Measurements from ENCODE around the gene SLC35G3. TPM values are rescaled to one million over a fixed set of nuclear protein-coding genes. Genes with fewer than 3 reads are reported as not detected.
"Not testable (repeated sequence)": the region's sequence is repeated elsewhere in the genome, so short reads cannot be mapped to it uniquely, and the experiment has no call there.

The SLC35G3 gene
- total and polyA plus RNA-seq, 2 of the 13 experiments (the other 11 are each of a cell fraction or from before 2014, with no cell fraction given) = not detected

DNA sequence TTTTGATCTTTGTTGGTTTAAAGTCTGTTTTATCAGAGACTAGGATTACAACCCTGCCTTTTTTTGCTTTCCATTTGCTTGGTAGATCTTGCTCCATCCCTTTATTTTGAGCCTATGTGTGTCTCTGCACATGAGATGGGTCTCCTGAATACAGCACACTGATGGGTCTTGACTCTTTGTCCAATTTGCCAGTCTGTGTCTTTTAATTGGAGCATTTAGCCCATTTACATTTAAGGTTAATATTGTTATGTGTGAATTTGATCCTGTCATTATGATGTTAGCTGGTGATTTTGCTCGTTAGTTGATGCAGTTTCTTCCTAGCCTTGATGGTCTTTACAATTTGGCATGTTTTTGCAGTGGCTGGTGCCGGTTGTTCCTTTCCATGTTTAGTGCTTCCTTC lies 8.4 kb upstream of the SLC35G3 start:
- H3K4me3 ChIP-seq (replicated peaks in 1 of 3; ENCODE audit: insufficient read depth in 1 of 3, low read depth in 2 of 3, low read length in 3 of 3); H2AFZ ChIP-seq (ENCODE audit: low read length); H3K27me3 ChIP-seq (ENCODE audit: control insufficient read depth in 1 of 2, insufficient read depth in 2 of 2, low read length in 2 of 2); H3K4me2 ChIP-seq (ENCODE audit: low read depth, low read length); DNase-seq (ENCODE audit: low spot score); H3K27ac ChIP-seq (ENCODE audit: extremely low read length, insufficient read depth, low read length); in situ Hi-C loops (cut with HindIII; ENCODE audit: extremely low pct_ligation_motif_present, low pct_unique_long_range_greater_than_20kb); BruUV-seq (replicated peaks); CTCF ChIA-PET (ENCODE audit: low intra/inter-chr PET ratio, low total read pairs); H4K20me1 ChIP-seq (ENCODE audit: insufficient read depth, low read length); H3K79me2 ChIP-seq (ENCODE audit: insufficient read depth, low read length); H3K36me3 ChIP-seq (replicated peaks in 1 of 2; ENCODE audit: control insufficient read depth in 1 of 2, insufficient read depth in 2 of 2, low read length in 2 of 2); H3K9me3 ChIP-seq (ENCODE audit: low read length); FAIRE-seq; intact Hi-C loops (cut with micrococcal nuclease; ENCODE audit: unreplicated experiment); ATAC-seq; POLR2A ChIA-PET; H3K9ac ChIP-seq (ENCODE audit: insufficient read depth, low read depth, low read length); H3K4me1 ChIP-seq (ENCODE audit: insufficient read depth, low read length): not testable (repeated sequence)
- 0% methylated on average over 2 of the region's 2 CpGs for WGBS (ENCODE audit: low lambda C conversion rate)

DNA sequence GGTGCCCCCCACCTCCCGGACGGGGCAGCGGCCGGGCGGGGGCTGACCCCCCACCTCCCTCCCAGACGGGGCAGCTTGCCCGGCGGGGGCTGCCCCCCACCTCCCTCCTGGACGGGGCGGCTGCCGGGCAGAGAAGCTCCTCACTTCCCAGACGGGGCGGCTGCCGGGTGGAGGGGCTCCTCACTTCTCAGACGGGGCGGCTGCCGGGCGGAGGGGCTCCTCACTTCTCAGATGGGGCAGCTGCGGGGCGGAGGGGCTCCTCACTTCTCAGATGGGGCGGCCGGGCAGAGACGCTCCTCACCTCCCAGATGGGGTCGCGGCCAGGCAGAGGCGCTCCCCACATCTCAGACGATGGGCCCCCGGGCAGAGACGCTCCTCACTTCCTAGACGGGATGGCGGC lies 869 bp upstream of the SLC35G3 start:
- DNase-seq (ENCODE audit: low spot score); H3K9me3 ChIP-seq (ENCODE audit: low read length); H3K4me1 ChIP-seq (ENCODE audit: insufficient read depth, low read length); H4K20me1 ChIP-seq (ENCODE audit: insufficient read depth, low read length); FAIRE-seq; POLR2A ChIA-PET; H3K36me3 ChIP-seq (replicated peaks in 1 of 2; ENCODE audit: control insufficient read depth in 1 of 2, insufficient read depth in 2 of 2, low read length in 2 of 2); in situ Hi-C loops (cut with HindIII; ENCODE audit: extremely low pct_ligation_motif_present, low pct_unique_long_range_greater_than_20kb); CTCF ChIA-PET (ENCODE audit: low intra/inter-chr PET ratio, low total read pairs); H3K27ac ChIP-seq (ENCODE audit: extremely low read length, insufficient read depth, low read length); H3K4me2 ChIP-seq (ENCODE audit: low read depth, low read length); H3K4me3 ChIP-seq (replicated peaks in 1 of 3; ENCODE audit: insufficient read depth in 1 of 3, low read depth in 2 of 3, low read length in 3 of 3); H2AFZ ChIP-seq (ENCODE audit: low read length); BruUV-seq (replicated peaks); ATAC-seq; H3K27me3 ChIP-seq (ENCODE audit: control insufficient read depth in 1 of 2, insufficient read depth in 2 of 2, low read length in 2 of 2); H3K9ac ChIP-seq (ENCODE audit: insufficient read depth, low read depth, low read length); intact Hi-C loops (cut with micrococcal nuclease; ENCODE audit: unreplicated experiment); H3K79me2 ChIP-seq (ENCODE audit: insufficient read depth, low read length): not testable (repeated sequence)
- 50% methylated on average over 8 of the region's 31 CpGs for WGBS (ENCODE audit: low lambda C conversion rate)

DNA sequence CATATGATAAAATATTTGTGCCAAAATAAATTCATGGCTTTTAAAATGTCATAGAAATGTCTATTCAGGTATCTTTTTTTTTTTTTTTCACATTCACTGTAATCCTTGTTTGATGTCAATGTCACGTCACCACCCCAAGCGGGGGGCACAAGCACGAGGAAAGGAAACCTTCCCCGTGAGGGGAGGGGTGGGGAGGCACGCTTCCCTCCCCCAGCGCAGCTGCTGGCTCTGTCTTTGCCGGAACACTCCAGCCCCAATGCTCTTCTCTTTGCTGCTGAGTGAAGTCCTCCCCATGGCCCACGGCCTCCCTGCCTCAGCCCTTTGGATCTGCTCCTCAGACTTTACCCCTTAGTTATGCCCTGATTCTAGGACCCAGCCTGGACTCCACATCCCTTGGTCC lies 1.5 kb downstream of the SLC35G3 start:
- H3K36me3 ChIP-seq (replicated peaks in 1 of 2; ENCODE audit: control insufficient read depth in 1 of 2, insufficient read depth in 2 of 2, low read length in 2 of 2) = no peaks in the 10 kb centered on the region
- TF ChIP-seq, protein P1, sequence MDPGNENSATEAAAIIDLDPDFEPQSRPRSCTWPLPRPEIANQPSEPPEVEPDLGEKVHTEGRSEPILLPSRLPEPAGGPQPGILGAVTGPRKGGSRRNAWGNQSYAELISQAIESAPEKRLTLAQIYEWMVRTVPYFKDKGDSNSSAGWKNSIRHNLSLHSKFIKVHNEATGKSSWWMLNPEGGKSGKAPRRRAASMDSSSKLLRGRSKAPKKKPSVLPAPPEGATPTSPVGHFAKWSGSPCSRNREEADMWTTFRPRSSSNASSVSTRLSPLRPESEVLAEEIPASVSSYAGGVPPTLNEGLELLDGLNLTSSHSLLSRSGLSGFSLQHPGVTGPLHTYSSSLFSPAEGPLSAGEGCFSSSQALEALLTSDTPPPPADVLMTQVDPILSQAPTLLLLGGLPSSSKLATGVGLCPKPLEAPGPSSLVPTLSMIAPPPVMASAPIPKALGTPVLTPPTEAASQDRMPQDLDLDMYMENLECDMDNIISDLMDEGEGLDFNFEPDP (CRISPR knock-in tag; conservative IDR thresholded peaks at IDR 0.05) = no peak
- TF ChIP-seq, protein P2, sequence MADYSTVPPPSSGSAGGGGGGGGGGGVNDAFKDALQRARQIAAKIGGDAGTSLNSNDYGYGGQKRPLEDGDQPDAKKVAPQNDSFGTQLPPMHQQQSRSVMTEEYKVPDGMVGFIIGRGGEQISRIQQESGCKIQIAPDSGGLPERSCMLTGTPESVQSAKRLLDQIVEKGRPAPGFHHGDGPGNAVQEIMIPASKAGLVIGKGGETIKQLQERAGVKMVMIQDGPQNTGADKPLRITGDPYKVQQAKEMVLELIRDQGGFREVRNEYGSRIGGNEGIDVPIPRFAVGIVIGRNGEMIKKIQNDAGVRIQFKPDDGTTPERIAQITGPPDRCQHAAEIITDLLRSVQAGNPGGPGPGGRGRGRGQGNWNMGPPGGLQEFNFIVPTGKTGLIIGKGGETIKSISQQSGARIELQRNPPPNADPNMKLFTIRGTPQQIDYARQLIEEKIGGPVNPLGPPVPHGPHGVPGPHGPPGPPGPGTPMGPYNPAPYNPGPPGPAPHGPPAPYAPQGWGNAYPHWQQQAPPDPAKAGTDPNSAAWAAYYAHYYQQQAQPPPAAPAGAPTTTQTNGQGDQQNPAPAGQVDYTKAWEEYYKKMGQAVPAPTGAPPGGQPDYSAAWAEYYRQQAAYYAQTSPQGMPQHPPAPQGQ (CRISPR knock-in tag; IDR thresholded peaks at IDR 0.05; ENCODE audit: borderline replicate concordance) = no peak
- TF ChIP-seq HNRNPH1 (optimal IDR thresholded peaks at IDR 0.05; ENCODE audit: low read depth, low read length) = no peak
- no peak for TF ChIP-seq HMG20A (CRISPR knock-in tag; IDR thresholded peaks at IDR 0.05; ENCODE audit: borderline replicate concordance)
- TF ChIP-seq, protein P3, sequence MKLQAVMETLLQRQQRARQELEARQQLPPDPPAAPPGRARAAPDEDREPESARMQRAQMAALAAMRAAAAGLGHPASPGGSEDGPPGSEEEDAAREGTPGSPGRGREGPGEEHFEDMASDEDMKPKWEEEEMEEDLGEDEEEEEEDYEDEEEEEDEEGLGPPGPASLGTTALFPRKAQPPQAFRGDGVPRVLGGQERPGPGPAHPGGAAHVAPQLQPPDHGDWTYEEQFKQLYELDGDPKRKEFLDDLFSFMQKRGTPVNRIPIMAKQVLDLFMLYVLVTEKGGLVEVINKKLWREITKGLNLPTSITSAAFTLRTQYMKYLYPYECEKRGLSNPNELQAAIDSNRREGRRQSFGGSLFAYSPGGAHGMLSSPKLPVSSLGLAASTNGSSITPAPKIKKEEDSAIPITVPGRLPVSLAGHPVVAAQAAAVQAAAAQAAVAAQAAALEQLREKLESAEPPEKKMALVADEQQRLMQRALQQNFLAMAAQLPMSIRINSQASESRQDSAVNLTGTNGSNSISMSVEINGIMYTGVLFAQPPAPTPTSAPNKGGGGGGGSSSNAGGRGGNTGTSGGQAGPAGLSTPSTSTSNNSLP (IDR thresholded peaks at IDR 0.05; ENCODE audit: low read depth, low read length) = no peak
- no peak for TF ChIP-seq MTF1 (CRISPR knock-in tag; IDR thresholded peaks at IDR 0.05)
- no peak for TF ChIP-seq ZNF775 (CRISPR knock-in tag; IDR thresholded peaks at IDR 0.05; ENCODE audit: borderline replicate concordance)

More for the DNA sequence above, 1.5 kb downstream of the SLC35G3 start:
- in situ Hi-C loops (cut with HindIII; ENCODE audit: extremely low pct_ligation_motif_present, low pct_unique_long_range_greater_than_20kb) (no loop called here), intact Hi-C loops (cut with micrococcal nuclease; ENCODE audit: unreplicated experiment) (no loop called here)
- DNase-seq (ENCODE audit: low spot score) (no peak), FAIRE-seq (no peak), ATAC-seq (no peak)
- Histone ChIP-seq H3K9me3 (ENCODE audit: low read length) (no peaks in the 10 kb centered on the region), H4K20me1 (ENCODE audit: insufficient read depth, low read length) (no peaks in the 10 kb centered on the region), H3K9ac (ENCODE audit: insufficient read depth, low read depth, low read length) (no peak overlapping the region), H3K27ac (ENCODE audit: extremely low read length, insufficient read depth, low read length) (no peak overlapping the region), H3K4me3 (replicated peaks in 1 of 3; ENCODE audit: insufficient read depth in 1 of 3, low read depth in 2 of 3, low read length in 3 of 3) (no peak overlapping the region), H3K4me2 (ENCODE audit: low read depth, low read length) (no peak overlapping the region), H2AFZ (ENCODE audit: low read length) (no peak overlapping the region), H3K27me3 (ENCODE audit: control insufficient read depth in 1 of 2, insufficient read depth in 2 of 2, low read length in 2 of 2) (no peaks in the 10 kb centered on the region; a peak in 1 of 5 replicates), H3K79me2 (ENCODE audit: insufficient read depth, low read length) (no peaks in the 10 kb centered on the region), H3K4me1 (ENCODE audit: insufficient read depth, low read length) (no peaks in the 10 kb centered on the region)
- no TSS peak for BruUV-seq (replicated peaks)
- ChIA-PET POLR2A (no interaction called here), CTCF (ENCODE audit: low intra/inter-chr PET ratio, low total read pairs) (no interaction called here)
- WGBS (ENCODE audit: low lambda C conversion rate) = 9% methylated on average over 8 of the region's 8 CpGs
